Measurements from ENCODE around the gene PPP1CB.
A peak's percentile ranks its signal among the peaks of the same experiment; 100 is the strongest.

Gene PPP1CB

DNA sequence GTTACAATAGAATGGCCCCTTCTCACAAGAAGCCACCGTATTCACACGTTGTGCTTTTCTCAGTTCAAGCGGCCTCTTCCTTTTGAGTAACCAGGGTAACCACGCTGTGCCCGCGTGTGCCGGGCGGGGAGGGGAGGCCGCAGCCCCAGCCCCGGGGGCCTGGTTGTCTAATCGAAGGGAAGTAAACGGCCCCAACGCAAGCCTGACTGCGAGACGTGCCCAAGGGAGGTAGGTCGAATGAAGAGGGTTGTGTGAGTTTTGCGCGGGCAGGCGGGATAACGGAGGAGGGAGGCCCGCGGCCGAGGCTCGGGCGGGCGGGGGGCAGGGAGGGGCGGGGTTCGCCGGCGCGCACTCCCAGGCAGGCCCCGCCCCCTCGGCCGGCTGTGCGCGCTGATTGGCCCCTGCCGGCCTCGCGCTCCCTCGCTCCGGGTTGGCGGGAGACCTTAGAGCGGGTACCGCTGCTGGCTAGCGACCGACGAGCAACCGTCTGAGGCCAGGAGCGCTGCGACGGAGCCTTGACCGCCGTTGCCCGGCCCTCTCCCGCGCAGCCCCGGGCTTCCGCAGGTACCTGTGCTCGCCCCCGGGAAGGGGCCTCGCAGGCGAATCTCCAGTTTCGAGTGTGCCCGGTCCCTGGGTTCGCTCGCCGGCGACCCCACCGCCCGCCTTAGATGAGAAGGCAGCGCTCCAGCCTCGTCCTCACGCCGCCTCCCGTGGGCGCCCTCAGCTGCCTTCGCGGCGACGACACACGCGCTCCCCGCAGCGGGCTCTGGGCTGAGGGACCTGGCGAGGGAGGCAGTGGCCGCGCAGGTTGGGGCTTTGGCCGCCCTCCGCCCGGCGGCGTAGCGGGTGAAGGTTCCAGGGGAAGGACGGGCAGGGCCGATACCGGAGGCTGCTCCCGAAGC is 59.0 kb downstream of the PPP1CB start, which contains the start of gene SPDYA:
Gene SPDYA (plus strand): TSS at position 451 of the 902 bp plus-strand sequence. CDS start 5,181 bp downstream, outside the sequence.
- peaks cover 10% of the 10 kb centered on the region for H3K36me3 ChIP-seq
- H3K4me3 ChIP-seq (ENCODE audit: low read depth, low read length): no peak within 1 kb of the TSS
- DNase-seq: no peak
- H3K27ac ChIP-seq: no peak within 1 kb of the TSS
- no peaks in the 10 kb centered on the region for H3K9me3 ChIP-seq (ENCODE audit: severe bottlenecking)
- TF ChIP-seq, protein P1, sequence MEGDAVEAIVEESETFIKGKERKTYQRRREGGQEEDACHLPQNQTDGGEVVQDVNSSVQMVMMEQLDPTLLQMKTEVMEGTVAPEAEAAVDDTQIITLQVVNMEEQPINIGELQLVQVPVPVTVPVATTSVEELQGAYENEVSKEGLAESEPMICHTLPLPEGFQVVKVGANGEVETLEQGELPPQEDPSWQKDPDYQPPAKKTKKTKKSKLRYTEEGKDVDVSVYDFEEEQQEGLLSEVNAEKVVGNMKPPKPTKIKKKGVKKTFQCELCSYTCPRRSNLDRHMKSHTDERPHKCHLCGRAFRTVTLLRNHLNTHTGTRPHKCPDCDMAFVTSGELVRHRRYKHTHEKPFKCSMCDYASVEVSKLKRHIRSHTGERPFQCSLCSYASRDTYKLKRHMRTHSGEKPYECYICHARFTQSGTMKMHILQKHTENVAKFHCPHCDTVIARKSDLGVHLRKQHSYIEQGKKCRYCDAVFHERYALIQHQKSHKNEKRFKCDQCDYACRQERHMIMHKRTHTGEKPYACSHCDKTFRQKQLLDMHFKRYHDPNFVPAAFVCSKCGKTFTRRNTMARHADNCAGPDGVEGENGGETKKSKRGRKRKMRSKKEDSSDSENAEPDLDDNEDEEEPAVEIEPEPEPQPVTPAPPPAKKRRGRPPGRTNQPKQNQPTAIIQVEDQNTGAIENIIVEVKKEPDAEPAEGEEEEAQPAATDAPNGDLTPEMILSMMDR (IDR thresholded peaks at IDR 0.05; ENCODE audit: low read depth, low read length): no peak
- H3K27me3 ChIP-seq (ENCODE audit: insufficient read depth, low read depth, severe bottlenecking): no peaks in the 10 kb centered on the region

DNA sequence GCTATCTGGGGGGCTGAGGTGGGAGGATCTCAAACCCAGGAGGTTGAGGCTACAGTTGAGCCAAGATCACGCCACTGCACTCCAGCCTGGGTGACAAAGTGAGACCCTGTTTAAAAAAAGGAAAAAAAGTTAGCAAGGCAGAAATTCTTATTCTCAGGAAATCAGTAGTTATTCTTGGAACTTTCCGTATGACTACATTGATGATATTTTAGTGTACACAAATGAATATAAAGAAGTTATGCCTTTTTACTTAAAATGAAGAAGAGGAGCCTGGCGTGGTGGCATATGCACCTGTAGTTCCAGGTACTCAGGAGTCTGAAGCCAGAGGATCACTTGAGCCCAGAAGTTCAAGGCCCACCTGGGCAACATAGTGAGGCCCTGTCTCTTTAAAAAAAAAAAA is 66.4 kb downstream of the PPP1CB start:
- TF ChIP-seq, protein P1 (IDR thresholded peaks at IDR 0.05; ENCODE audit: low read depth, low read length): no peak
- Histone ChIP-seq H3K4me3 (ENCODE audit: low read depth, low read length) (no peak overlapping the region), H3K27me3 (ENCODE audit: insufficient read depth, low read depth, severe bottlenecking) (no peaks in the 10 kb centered on the region), H3K36me3 (no peaks in the 10 kb centered on the region), H3K9me3 (ENCODE audit: severe bottlenecking) (no peaks in the 10 kb centered on the region), H3K27ac (no peak overlapping the region)
- DNase-seq: no peak

DNA sequence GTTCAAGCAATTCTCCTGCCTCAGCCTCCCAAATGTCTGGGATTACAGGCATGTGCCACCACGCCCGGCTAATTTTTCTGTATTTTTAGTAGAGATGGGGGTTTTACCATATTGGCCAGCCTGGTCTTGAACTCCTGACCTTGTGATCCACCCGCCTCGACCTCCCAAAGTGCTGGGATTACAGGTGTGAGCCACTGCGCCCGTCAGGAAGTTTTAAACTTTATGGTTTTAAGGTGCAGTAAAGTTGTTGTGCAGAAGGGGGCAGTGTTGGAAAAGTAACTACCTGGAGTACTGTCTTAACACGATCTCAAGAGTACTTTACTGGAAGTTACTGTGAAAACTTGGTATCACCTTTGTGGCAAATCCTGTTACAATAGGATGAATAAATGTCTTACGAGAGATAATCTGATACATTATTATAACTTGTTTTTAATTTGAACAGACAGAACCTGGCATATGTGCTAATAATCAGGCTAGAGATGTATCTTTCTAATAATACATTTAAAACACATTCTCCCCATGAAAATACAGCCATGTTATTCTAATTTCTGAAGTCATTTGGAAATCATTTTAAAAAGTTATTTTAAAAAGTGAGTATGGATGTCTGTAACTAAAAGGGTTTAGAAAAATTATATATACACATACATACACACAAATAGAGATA is 69.8 kb downstream of the PPP1CB start:
- Histone ChIP-seq H3K36me3 (no peaks in the 10 kb centered on the region), H3K4me3 (ENCODE audit: low read depth, low read length) (no peak overlapping the region), H3K9me3 (ENCODE audit: severe bottlenecking) (no peaks in the 10 kb centered on the region), H3K27ac (no peak overlapping the region), H3K27me3 (ENCODE audit: insufficient read depth, low read depth, severe bottlenecking) (no peaks in the 10 kb centered on the region)
- DNase-seq: peak; percentile 62
- TF ChIP-seq, protein P1 (IDR thresholded peaks at IDR 0.05; ENCODE audit: low read depth, low read length): peak; percentile 67

DNA sequence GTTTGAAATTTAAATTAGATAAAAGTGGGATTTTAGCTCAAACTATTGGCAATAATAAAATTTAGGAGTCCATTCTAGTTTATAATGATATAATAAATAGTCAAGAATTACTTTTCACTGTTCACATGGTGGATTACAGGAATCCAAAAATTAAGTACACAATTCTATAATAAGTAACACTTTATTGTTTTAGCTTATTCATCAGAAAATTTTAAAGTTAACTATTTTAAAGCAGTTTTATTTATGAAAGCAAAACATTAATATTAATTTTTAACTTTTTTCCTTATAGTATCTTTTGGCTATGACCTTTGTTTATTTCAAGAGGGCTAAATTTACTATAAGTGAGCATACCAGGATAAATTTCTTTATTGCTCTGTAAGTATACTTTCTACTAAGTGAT is 70.4 kb downstream of the PPP1CB start:
- TF ChIP-seq, protein P1 (IDR thresholded peaks at IDR 0.05; ENCODE audit: low read depth, low read length): no peak

DNA sequence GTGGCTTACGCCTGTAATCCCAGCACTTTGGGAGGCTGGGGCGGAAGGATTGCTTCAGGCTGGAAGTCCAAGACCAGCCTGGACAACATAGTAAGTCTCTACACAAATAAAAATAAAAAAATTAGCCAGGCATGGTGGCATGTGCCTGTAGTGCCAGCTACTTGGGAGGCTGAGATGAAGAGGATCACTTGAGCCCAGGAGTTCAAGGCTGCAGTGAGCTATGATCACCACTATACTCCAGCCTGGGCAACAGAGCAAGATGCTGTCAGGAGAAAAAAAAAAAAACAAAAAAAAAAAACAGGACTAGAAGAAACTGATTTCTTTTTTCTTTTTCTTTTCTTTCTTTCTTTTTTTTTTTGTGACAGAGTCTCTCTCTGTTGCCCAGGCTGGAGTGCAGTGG is 72.6 kb downstream of the PPP1CB start:
- H3K27ac ChIP-seq: no peak overlapping the region
- no peaks in the 10 kb centered on the region for H3K9me3 ChIP-seq (ENCODE audit: severe bottlenecking)
- no peaks in the 10 kb centered on the region for H3K36me3 ChIP-seq
- H3K27me3 ChIP-seq (ENCODE audit: insufficient read depth, low read depth, severe bottlenecking): no peaks in the 10 kb centered on the region
- TF ChIP-seq, protein P1 (IDR thresholded peaks at IDR 0.05; ENCODE audit: low read depth, low read length): no peak
- no peak for DNase-seq
- H3K4me3 ChIP-seq (ENCODE audit: low read depth, low read length): no peak overlapping the region

More for the DNA sequence above, 70.4 kb downstream of the PPP1CB start:
- H3K27me3 ChIP-seq (ENCODE audit: insufficient read depth, low read depth, severe bottlenecking): no peaks in the 10 kb centered on the region
- no peaks in the 10 kb centered on the region for H3K9me3 ChIP-seq (ENCODE audit: severe bottlenecking)
- no peak overlapping the region for H3K4me3 ChIP-seq (ENCODE audit: low read depth, low read length)
- H3K36me3 ChIP-seq: no peaks in the 10 kb centered on the region
- no peak overlapping the region for H3K27ac ChIP-seq
- DNase-seq: no peak

Measured in WERI-Rb-1 (cell line).